Astrocyte of the cerebellum (primary cell): ENCODE measurements around the gene IFNAR1.
A peak's percentile ranks its signal among the peaks of the same experiment; 100 is the strongest.
"Not testable (repeated sequence)": the region's sequence is repeated elsewhere in the genome, so short reads cannot be mapped to it uniquely, and the experiment has no call there.

ENCODE experiments used
- DNase-seq: peaks from one replicate; pipeline ENCODE4 v3.0.0-alpha.2; 2011; ENCODE audit warnings: low read depth
- H3K4me3 ChIP-seq: 2 replicates; pipeline ENCODE4 v1.5.1; 2011; ENCODE audit warnings: mild to moderate bottlenecking, low read depth, low read length, moderate library complexity
- CTCF ChIP-seq: IDR thresholded peaks from 2 replicates; pipeline ENCODE4 v1.5.1; 2012; ENCODE audit warnings: low read length, low read depth, moderate library complexity, mild to moderate bottlenecking; ENCODE audit errors: missing control alignments
- in situ Hi-C: cut with HindIII; loops from 2 replicates; pipeline ENCODE4 v1.10.0; 2017; ENCODE audit warnings: low sequenced_read_pairs

IFNAR1 gene

GRCh38 chr21:33313183-33313582 is 11.6 kb upstream of the IFNAR1 start:
- H3K4me3 ChIP-seq: no peak overlapping the region
- in situ Hi-C loops: no loop called here
- no peak for TF ChIP-seq CTCF
- no peak for DNase-seq

GRCh38 chr21:33313611-33314010 is 11.2 kb upstream of the IFNAR1 start:
- in situ Hi-C loops: no loop called here
- DNase-seq: no peak
- no peak for TF ChIP-seq CTCF
- no peak overlapping the region for H3K4me3 ChIP-seq

GRCh38 chr21:33314111-33314510 is 10.7 kb upstream of the IFNAR1 start:
- no peak for TF ChIP-seq CTCF
- no peak overlapping the region for H3K4me3 ChIP-seq
- DNase-seq: peak; percentile 72
- in situ Hi-C loops: no loop called here

- no peak for TF ChIP-seq CTCF
These were observed 8.6 kb upstream of the IFNAR1 start for GRCh38 chr21:33315946-33316710.

GRCh38 chr21:33317145-33317544 is 7.6 kb upstream of the IFNAR1 start:
- no peak for TF ChIP-seq CTCF
- H3K4me3 ChIP-seq: no peak overlapping the region
- in situ Hi-C loops: no loop called here
- no peak for DNase-seq

More at GRCh38 chr21:33315946-33316710, 8.6 kb upstream of the IFNAR1 start:
- H3K4me3 ChIP-seq: no peak overlapping the region
- in situ Hi-C loops: no loop called here
- DNase-seq: no peak

GRCh38 chr21:33317786-33318486 is 6.8 kb upstream of the IFNAR1 start:
- H3K4me3 ChIP-seq: no peak overlapping the region
- no peak for DNase-seq
- in situ Hi-C loops: no loop called here
- TF ChIP-seq CTCF: no peak

GRCh38 chr21:33321005-33321404 is 3.8 kb upstream of the IFNAR1 start:
- in situ Hi-C loops, DNase-seq, H3K4me3 ChIP-seq: not testable (repeated sequence)

- H3K4me3 ChIP-seq, DNase-seq, in situ Hi-C loops: not testable (repeated sequence)
These were observed 1.2 kb upstream of the IFNAR1 start for GRCh38 chr21:33323610-33324009.
